Suprapubic skin (tissue), 3 donors: ENCODE data around the gene AKAP17A.

Experiments
- CTCF ChIP-seq, 2 donors: fragments of 200-600 bp in 1 of 2; fragments of 450-650 bp in 1 of 2; sonication (generic) in 1 of 2; IDR thresholded peaks; one replicate each; pipeline ENCODE4 v1.5.1; 2016 to 2019; ENCODE audit warnings: antibody characterized with exemption in 2 of 2, mild to moderate bottlenecking in 1 of 2, moderate library complexity in 1 of 2
- POLR2A ChIP-seq, 2 donors: fragments of 450-650 bp; IDR thresholded peaks; one replicate each; pipeline ENCODE4 v1.6.1; 2017; ENCODE audit warnings: antibody characterized with exemption in 2 of 2, mild to moderate bottlenecking in 2 of 2, moderate library complexity in 2 of 2

DNA sequence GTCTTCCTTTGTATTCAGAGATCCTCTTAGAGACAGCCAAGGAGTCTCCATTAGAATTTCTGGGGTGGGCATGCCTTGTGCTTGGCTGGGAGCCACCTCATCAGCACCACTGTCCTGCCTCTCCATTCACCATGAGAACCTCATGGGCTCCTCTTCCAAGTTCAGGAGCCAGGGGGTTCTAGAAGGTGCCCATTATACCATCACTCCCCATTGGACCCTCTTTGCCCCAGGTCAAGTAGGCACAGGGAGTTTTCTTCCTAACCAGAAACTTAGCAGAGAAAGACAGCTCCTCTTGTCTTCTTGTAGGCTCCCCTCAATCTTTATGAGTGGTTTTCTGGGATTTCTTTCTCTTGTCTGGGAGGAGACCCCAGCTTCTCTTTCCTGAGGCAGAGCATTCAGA, 54.6 kb downstream of the AKAP17A start:
- TF ChIP-seq CTCF (IDR thresholded peaks at IDR 0.05) (no peak), POLR2A (IDR thresholded peaks at IDR 0.05) (no peak)
